GM18867 (cell line): ENCODE measurements around the gene TSC22D3.
A peak's percentile ranks its signal among the peaks of the same experiment; 100 is the strongest.
"Not testable (repeated sequence)": the region's sequence is repeated elsewhere in the genome, so short reads cannot be mapped to it uniquely, and the experiment has no call there.

Source experiments
- ATAC-seq: cut with Tn5 transposase; IDR thresholded peaks from one replicate; pipeline ENCODE4 v1.9.1; 2021; ENCODE audit warnings: mild to moderate bottlenecking, moderate library complexity; ENCODE audit not compliant: unreplicated experiment

The TSC22D3 gene

GRCh38 chrX:107683124-107683895 lies 92.3 kb downstream of the TSC22D3 start:
- no peak for ATAC-seq

- ATAC-seq, result no peak
These were observed 93.3 kb downstream of the TSC22D3 start for GRCh38 chrX:107682256-107682655.

- no peak for ATAC-seq
These were observed 96.4 kb downstream of the TSC22D3 start for GRCh38 chrX:107678957-107679740.

DNA sequence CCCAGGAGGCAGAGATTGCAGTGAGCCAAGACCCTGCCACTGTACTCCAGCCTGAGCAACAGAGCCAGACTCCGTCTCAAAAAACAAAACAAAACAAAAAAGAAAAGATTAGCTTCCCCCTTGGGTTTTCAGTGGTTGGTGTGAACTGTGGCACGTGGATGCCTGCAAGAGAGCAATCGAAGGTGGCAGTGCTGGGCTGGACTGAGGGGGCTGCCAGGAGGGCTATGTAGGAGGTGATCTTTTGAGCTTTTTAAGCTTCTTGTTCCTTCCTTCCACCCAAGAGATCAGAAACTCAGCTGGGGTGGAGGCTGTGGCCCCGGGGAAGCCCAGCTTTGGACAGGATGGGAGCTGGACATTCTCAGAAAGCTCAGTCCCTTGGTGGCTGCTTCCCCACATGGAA lies 97.7 kb downstream of the TSC22D3 start:
- ATAC-seq, result no peak

DNA sequence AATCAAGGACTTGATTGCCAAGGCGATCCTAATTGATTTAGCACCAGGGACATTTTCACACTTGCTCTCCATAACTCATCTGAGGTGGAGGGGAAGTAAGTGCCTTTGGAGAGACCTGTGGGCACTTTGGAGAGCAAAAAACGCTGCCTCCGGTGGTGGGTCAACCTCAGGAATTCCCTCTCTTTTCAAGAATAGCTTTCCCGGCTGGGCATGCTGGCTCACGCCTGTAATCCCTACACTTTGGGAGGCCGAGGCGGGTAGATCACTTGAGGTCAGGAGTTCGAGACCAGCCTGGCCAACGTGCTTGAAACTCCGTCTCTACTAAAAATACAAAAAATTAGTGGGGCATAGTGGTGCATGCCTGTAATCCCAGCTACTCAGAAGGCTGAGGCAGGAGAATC lies 98.1 kb downstream of the TSC22D3 start:
- ATAC-seq, result no peak

- no peak for ATAC-seq
These were observed 98.8 kb downstream of the TSC22D3 start for GRCh38 chrX:107676559-107677378.

DNA sequence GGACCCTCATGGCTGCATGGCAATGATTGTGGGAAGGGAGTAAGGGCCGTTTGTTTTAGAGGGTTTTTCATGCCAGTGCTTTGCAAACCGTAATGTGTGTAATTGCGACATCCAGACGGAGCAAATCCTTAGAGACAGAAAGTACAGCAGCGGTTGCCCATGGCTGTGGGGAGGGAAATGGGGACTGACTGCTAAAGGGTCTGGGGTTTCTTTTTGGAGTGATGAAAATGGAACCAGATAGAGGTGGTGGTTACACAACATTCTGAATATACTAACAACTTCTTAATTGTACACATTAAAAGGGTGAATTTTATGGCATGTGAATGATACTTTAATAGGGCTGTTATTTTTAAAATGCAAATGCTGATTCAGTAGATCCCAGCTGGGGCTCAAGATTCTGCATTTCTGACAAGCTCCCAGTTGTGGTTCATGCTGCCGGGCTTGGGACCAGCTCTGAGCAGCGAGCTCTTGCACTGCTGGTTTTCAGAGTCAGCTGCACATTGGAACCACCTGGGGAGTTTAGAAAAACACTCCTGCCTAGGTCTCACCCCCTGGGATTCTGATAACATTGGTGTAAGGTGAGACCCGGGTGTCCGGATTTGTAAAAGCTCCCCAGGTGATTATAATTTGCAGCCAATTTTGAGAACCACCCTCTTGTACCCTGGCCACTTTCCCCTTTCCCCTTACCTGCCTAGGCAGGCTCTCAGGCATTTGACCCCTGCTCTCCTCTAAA lies 99.6 kb downstream of the TSC22D3 start:
- ATAC-seq, result no peak

DNA sequence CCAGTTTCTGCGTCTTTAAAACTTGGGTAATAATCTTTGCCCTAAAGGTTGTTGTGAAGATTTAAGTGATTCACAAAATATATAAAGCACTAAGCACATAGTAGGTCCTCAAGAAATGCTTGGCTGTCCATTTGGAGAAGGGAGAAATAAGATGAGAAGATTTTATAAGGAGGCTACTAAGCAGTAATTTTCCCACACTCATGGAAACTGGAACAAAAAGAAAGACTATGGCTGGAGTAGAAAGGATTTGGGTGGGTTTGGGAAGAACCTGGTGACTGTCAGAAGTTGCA lies 100.3 kb downstream of the TSC22D3 start:
- ATAC-seq, result no peak

- ATAC-seq, result peak; percentile 6
These were observed 100.9 kb downstream of the TSC22D3 start for GRCh38 chrX:107674480-107675364.

GRCh38 chrX:107673933-107674479 lies 101.6 kb downstream of the TSC22D3 start:
- ATAC-seq, result peak; percentile 92

DNA sequence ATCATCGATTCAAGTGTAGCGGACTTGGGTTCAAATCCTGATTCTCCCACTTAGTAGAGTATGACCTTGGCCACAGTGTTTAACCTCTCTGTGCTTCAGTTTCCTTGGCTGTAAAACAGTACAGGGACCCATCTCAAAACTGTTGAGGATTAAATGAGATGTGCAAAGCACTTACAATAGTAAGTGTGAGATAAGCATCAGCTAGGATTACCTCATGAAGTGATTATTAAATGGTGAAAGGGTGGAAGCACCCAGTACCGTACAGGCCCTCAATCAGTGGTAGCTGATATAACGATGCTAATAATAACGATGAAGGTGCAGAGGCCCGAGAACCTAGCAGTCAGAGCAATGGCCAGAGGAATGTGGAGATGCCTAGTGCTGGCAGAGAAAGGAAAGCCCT lies 102.2 kb downstream of the TSC22D3 start:
- ATAC-seq, result peak; percentile 1

- peak; percentile 32 for ATAC-seq
These were observed 102.6 kb downstream of the TSC22D3 start for GRCh38 chrX:107672955-107673378.

GRCh38 chrX:107671256-107671655 lies 104.3 kb downstream of the TSC22D3 start:
- not testable (repeated sequence) for ATAC-seq

- no peak for ATAC-seq
These were observed 105.5 kb downstream of the TSC22D3 start for GRCh38 chrX:107669885-107670628.

DNA sequence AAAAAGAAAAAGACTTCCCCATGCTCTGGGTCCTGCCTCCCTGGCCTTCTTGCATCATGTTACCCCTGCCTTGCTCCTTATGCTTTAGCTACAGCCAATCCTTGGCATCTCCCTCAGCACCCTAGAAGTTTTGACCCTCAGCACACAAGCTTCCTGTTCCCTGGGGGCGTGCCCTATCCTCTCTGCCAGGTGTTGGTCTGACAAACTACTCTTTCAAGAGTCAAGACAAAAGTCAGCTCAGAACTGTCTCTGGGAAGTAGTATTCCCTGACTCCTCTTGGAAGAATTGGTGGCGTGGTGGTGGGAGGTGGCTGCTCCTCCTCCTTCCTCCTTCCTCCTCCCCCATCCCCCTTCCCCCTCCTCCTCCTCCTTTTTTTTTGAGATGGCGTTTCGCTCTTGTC lies 106.3 kb downstream of the TSC22D3 start:
- no peak for ATAC-seq

GRCh38 chrX:107668710-107669109 lies 106.9 kb downstream of the TSC22D3 start:
- not testable (repeated sequence) for ATAC-seq

GRCh38 chrX:107667426-107667825 lies 108.2 kb downstream of the TSC22D3 start:
- no peak for ATAC-seq

DNA sequence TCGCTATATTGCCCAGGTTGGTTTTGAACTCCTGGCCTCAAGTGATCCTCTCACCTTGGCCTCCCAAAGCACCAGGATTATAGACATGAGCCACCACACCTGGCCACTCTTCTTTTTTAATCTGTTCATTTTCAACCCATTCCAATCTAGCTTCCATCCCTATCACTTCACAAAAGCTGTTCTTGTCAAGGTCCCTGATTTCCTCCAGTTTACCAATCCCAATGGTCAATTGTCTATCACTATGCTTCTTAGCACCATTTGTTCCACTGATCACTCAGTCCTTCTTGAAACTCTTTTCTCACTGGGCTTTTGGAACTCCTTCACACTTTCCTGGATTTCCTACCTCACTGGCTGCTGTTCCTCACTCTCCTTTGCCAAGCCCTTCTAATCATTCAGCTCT lies 108.7 kb downstream of the TSC22D3 start:
- no peak for ATAC-seq
